K562 (cell line): ENCODE results near the gene CYP4V2.

ENCODE experiments used
- MYNN ChIP-seq, 2 experiments: sonication (generic); formaldehyde crosslinking in 1 of 2; IDR thresholded peaks; 2 replicates each; pipeline versions ENCODE4 v1.5.0 to v1.6.1; 2016 to 2020; ENCODE audit warnings: antibody characterized with exemption in 1 of 2, missing genetic modification reagents in 1 of 2
- RCOR1 ChIP-seq, 2 experiments: IDR thresholded peaks; 2 replicates each; pipeline ENCODE4 v1.6.1; 2012; ENCODE audit warnings: low read depth in 2 of 2, low read length in 2 of 2, borderline replicate concordance in 1 of 2, improper control_type of control experiment in 1 of 2
- STAT6 ChIP-seq: sonication (generic); formaldehyde crosslinking; IDR thresholded peaks from 2 replicates; pipeline ENCODE4 v1.8.1; 2023; ENCODE audit warnings: mild to moderate bottlenecking, missing genetic modification reagents

- no peak for TF ChIP-seq MYNN (IDR thresholded peaks at IDR 0.05)
- TF ChIP-seq MYNN (CRISPR knock-in tag; IDR thresholded peaks at IDR 0.05), result no peak
- TF ChIP-seq RCOR1 (IDR thresholded peaks at IDR 0.05; ENCODE audit: borderline replicate concordance in 1 of 2, low read depth in 2 of 2, low read length in 2 of 2), result no peak
- TF ChIP-seq STAT6 (CRISPR knock-in tag), result no peak
These were observed 57.3 kb downstream of the CYP4V2 start for GRCh38 chr4:186248643-186249042.
